HPDE6-E6E7 (cell line): ENCODE data around the gene GMEB2.
A peak's percentile ranks its signal among the peaks of the same experiment; 100 is the strongest.

ENCODE experiments used
- DNase-seq: peaks from one replicate; pipeline ENCODE4 v3.0.0; 2011; ENCODE audit warnings: missing footprints; ENCODE audit errors: extremely low spot score

Gene GMEB2

GRCh38 chr20:63589261-63590217 lies 37.4 kb downstream of the GMEB2 start:
- DNase-seq = no peak

GRCh38 chr20:63588641-63589041 lies 38.3 kb downstream of the GMEB2 start:
- DNase-seq = no peak

GRCh38 chr20:63587776-63588591 lies 38.9 kb downstream of the GMEB2 start:
- no peak for DNase-seq

- DNase-seq = no peak
These were observed 39.6 kb downstream of the GMEB2 start for GRCh38 chr20:63587256-63587655.

GRCh38 chr20:63586797-63587196 lies 40.1 kb downstream of the GMEB2 start:
- DNase-seq = no peak

GRCh38 chr20:63585616-63586565 lies 41.0 kb downstream of the GMEB2 start:
- DNase-seq = no peak

- DNase-seq = no peak
These were observed 44.4 kb downstream of the GMEB2 start for GRCh38 chr20:63582382-63583063.

GRCh38 chr20:63580796-63581461 lies 46.0 kb downstream of the GMEB2 start:
- DNase-seq = peak; percentile 98

- no peak for DNase-seq
These were observed 47.7 kb downstream of the GMEB2 start for GRCh38 chr20:63579017-63579694.

GRCh38 chr20:63578224-63579016 lies 48.5 kb downstream of the GMEB2 start:
- DNase-seq = no peak

- no peak for DNase-seq
These were observed 49.5 kb downstream of the GMEB2 start for GRCh38 chr20:63577317-63577894.

GRCh38 chr20:63576311-63576710 lies 50.6 kb downstream of the GMEB2 start:
- no peak for DNase-seq

- DNase-seq = no peak
These were observed 51.8 kb downstream of the GMEB2 start for GRCh38 chr20:63574829-63575743.

GRCh38 chr20:63574156-63574828 lies 52.6 kb downstream of the GMEB2 start, which contains the start of gene HELZ2:
Gene HELZ2 (minus strand): TSS chr20:63574239. CDS start chr20:63572385, 1,854 bp downstream.
- DNase-seq = peak; percentile 95

GRCh38 chr20:63573647-63574131 lies 53.2 kb downstream of the GMEB2 start:
- no peak for DNase-seq

GRCh38 chr20:63572788-63573646 lies 53.9 kb downstream of the GMEB2 start:
- DNase-seq = no peak
